Lower leg skin (tissue), 4 donors: Measurements from ENCODE around the gene AP3S1. TPM values are rescaled to one million over a fixed set of nuclear protein-coding genes. Genes with fewer than 3 reads are reported as not detected.
"Not testable (repeated sequence)": the region's sequence is repeated elsewhere in the genome, so short reads cannot be mapped to it uniquely, and the experiment has no call there.

Source experiments
- DNase-seq, 2 donors: peaks; one replicate each; pipeline ENCODE4 v3.0.0-alpha.2; 2019; ENCODE audit warnings: low spot score in 2 of 2
- H3K4me3 ChIP-seq: fragments of 200-600 bp; sonication (generic); 2 replicates; pipeline ENCODE4 v1.5.1; 2017; ENCODE audit warnings: mild to moderate bottlenecking, low read depth; ENCODE audit not compliant: poor library complexity, severe bottlenecking
- CTCF ChIP-seq, 3 donors: fragments of 450-650 bp; IDR thresholded peaks; one replicate each; pipeline ENCODE4 v1.5.1; 2016; ENCODE audit warnings: antibody characterized with exemption in 3 of 3, mild to moderate bottlenecking in 3 of 3, moderate library complexity in 2 of 3
- POLR2A ChIP-seq, 2 donors: fragments of 450-650 bp; IDR thresholded peaks; one replicate each; pipeline ENCODE4 v1.6.1; 2016 to 2017; ENCODE audit warnings: antibody characterized with exemption in 2 of 2, mild to moderate bottlenecking in 1 of 2, moderate library complexity in 1 of 2
- WGBS, 2 donors: methylation state at CpG; one replicate each; pipeline ENCODE4 v1.1.5; 2018; 5-methylcytosine and 5-hydroxymethylcytosine counted together
- intact Hi-C: fragments of 100-400 bp; cut with DNase I; formaldehyde crosslinking; loops from one replicate; pipeline ENCODE4 v1.15.0; 2023; ENCODE audit warnings: low total_unique reads
- total RNA-seq, 4 donors: library from RNA; depleted of rRNA; stranded (reverse); fragments of >200 nt; gene quantifications; one replicate each; pipeline ENCODE4 v1.1.0, GENCODE V29; 2016

AP3S1 gene
- total RNA-seq, 4 donors from 2014 or later = 53.3 to 198 (median 72.8) TPM

- no peak overlapping the region for H3K4me3 ChIP-seq
- DNase-seq = no peak
- 97 to 98% methylated on average over 1 of the region's 1 CpG for WGBS, 2 donors
- intact Hi-C loops = loop anchor here (10.0 kb wide), 1 partner anchor 160 kb away; no protein-coding TSS in a partner anchor
- no peak for TF ChIP-seq CTCF (IDR thresholded peaks at IDR 0.05)
- TF ChIP-seq POLR2A (IDR thresholded peaks at IDR 0.05) = no peak
These were observed 43.0 kb downstream of the AP3S1 start for GRCh38 chr5:115884704-115885103.

GRCh38 chr5:115885208-115885607, 43.5 kb downstream of the AP3S1 start:
- not testable (repeated sequence) for DNase-seq, H3K4me3 ChIP-seq
- whole genome bisulfite sequencing, 2 donors = 84 to 89% methylated on average over 3 of the region's 3 CpGs
- intact Hi-C loops = loop anchor here (10.0 kb wide), 1 partner anchor 160 kb away; no protein-coding TSS in a partner anchor

- no peak for DNase-seq
- TF ChIP-seq POLR2A (IDR thresholded peaks at IDR 0.05) (no peak), CTCF (IDR thresholded peaks at IDR 0.05) (no peak)
- intact Hi-C loops = loop anchor here (10.0 kb wide), 1 partner anchor 157 kb away; no protein-coding TSS in a partner anchor
- no peak overlapping the region for H3K4me3 ChIP-seq
- WGBS, 2 donors = 54% methylated on average over 1 of the region's 1 CpG
These were observed 46.3 kb downstream of the AP3S1 start for GRCh38 chr5:115888027-115888426.

- whole genome bisulfite sequencing, 2 donors = 92% methylated on average over 1 of the region's 1 CpG
- no peak overlapping the region for H3K4me3 ChIP-seq
- DNase-seq = no peak
- no peak for TF ChIP-seq CTCF (IDR thresholded peaks at IDR 0.05)
- TF ChIP-seq POLR2A (IDR thresholded peaks at IDR 0.05) = no peak
- intact Hi-C loops = no loop called here
These were observed 50.3 kb downstream of the AP3S1 start for GRCh38 chr5:115892021-115892420.

GRCh38 chr5:115894342-115894741, 52.6 kb downstream of the AP3S1 start:
- no peak overlapping the region for H3K4me3 ChIP-seq
- DNase-seq = no peak
- intact Hi-C loops = no loop called here
- no peak for TF ChIP-seq POLR2A (IDR thresholded peaks at IDR 0.05)
- no peak for TF ChIP-seq CTCF (IDR thresholded peaks at IDR 0.05)
- WGBS, 2 donors = 96% methylated on average over 3 of the region's 3 CpGs

- TF ChIP-seq CTCF (IDR thresholded peaks at IDR 0.05) (no peak), POLR2A (IDR thresholded peaks at IDR 0.05) (no peak)
- 93 to 96% methylated on average over 3 of the region's 3 CpGs for WGBS, 2 donors
- intact Hi-C loops = no loop called here
- no peak for DNase-seq
- H3K4me3 ChIP-seq = no peak overlapping the region
These were observed 54.1 kb downstream of the AP3S1 start for GRCh38 chr5:115895821-115896220.
